ENCODE results near the gene MICALL1. TPM values are rescaled to one million over a fixed set of nuclear protein-coding genes. Genes with fewer than 3 reads are reported as not detected.
A peak's percentile ranks its signal among the peaks of the same experiment; 100 is the strongest.
"Not testable (repeated sequence)": the region's sequence is repeated elsewhere in the genome, so short reads cannot be mapped to it uniquely, and the experiment has no call there.

The MICALL1 gene
- polyA plus RNA-seq, 1 donor = 26.2 TPM

DNA sequence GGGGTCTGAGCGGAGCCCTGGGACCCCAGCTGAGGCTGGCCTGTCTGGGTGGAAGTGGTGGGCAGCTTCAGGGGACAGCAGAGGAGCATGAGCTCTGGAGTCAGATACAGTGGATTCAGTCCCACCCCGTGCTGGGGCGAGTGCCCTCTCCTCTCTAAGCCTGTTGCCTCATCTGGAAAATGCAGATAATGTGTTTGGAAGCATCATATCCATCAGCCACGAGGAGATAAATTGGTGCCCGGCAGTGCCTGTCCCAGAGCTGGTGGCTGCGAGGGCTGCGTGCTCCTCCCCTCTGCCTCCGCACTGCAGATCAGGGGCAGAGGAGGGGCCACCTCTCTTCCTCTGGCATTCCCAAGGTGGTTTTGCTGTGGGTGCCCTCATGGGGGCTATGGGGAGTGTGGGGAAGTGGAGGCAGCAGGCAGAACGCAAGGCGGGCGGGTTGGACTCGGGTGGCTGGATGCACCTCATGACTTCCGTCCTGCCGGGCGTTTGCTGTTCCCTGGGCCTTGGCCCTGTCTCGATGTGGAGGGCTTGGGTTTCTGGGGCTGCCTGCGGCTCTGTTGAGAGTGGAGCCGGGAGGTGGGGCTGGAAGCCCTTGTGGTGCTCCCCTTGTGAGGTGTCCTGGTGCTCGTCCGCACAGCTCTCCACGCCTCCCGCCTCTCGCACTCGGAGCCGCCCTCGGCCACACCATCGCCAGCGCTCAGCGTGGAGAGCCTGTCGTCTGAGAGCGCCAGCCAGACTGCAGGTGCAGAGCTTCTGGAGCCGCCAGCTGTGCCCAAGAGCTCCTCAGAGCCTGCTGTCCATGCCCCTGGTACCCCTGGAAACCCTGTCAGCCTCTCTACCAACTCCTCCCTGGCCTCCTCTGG, 20.9 kb downstream of the MICALL1 start:
- no peak for DNase-seq

DNA sequence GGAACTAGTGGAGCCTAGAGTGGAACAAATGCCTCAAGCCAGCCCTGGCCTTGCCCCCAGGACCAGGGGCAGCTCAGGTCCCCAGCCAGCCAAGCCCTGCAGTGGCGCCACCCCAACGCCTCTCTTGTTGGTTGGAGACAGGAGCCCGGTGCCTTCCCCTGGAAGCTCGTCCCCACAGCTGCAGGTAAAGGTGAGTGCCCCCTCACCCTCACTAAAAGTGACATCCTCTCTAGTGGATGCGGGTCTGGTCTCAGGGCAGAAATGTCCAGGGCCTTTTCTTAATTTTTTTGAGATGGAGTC, 21.5 kb downstream of the MICALL1 start:
- DNase-seq = no peak

DNA sequence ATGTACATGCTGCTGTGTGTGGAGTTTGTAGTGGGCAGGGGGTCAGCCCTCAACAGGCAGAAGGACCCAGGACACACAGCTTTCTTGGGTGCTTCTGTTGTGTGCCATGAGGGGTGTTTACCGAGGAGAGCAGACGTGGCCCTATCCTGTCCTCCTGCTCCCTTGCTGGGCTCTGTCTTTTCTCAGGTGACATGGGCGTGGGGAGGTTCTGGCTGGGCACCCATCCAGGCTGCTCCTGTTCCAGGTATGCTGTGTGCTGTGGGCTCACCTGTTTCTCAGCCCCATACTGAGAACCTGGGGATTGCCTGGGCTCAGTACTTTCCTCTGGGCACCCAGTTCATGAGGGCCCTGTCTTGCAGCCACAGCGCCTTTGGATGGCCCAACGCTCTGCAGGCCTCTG, 23.3 kb downstream of the MICALL1 start:
- DNase-seq = no peak

DNA sequence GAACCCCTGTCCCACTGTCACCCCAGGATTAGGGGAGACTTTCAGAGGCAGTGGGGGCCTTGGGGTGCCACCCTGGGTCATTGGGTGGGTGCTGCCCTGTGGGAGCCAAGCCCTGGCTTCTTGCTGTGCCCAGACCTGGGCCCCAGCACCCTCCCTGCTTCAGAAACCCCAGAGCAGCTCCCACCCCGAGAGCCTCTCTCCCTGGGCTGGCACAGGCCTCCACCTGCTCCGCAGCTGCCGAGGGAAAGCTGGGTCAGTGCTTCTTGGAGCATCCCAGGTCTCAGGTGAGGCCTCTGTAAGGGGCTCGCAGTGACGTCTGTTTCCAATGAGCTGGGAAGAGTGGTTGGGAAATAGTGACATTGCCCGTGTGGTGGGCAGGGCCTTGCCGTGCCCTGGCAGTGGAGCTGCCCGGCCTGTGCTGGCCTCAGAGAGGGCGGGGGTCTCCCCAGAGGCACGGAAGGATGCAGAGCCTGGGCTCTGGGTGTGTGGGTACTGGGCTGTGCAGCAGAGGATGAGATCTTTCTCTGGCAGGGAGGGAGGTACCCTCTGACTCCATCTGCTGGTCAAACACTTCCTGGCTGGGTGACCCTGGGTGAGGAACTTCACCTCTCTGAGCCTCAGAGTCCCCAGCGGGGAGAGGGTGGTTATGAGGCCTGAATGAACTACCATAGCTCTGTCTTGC, 24.3 kb downstream of the MICALL1 start:
- no peak for DNase-seq

DNA sequence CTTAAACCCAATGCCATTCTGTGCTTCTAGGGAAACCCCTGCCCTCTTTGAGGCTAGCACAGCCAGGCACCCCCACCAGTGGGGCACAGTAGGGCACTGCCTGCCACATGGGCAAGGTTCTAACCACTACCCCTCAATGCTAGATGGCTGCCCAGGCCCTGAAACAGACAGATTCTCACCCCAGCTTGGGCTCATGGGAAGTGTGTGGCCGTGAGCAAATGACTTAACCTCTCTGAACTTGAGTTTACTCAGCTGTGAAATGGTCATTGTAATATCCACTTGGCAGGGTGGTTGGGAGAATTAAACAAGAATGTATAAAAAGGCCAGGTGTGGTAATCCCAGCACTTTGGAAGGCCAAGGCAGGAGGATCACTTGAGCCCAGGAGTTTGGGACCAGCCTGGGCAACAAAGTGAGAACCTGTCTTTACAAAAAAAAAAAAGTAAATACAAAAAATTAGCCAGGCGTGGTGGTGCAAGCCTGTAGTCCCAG, 24.9 kb downstream of the MICALL1 start:
- no peak for DNase-seq

DNA sequence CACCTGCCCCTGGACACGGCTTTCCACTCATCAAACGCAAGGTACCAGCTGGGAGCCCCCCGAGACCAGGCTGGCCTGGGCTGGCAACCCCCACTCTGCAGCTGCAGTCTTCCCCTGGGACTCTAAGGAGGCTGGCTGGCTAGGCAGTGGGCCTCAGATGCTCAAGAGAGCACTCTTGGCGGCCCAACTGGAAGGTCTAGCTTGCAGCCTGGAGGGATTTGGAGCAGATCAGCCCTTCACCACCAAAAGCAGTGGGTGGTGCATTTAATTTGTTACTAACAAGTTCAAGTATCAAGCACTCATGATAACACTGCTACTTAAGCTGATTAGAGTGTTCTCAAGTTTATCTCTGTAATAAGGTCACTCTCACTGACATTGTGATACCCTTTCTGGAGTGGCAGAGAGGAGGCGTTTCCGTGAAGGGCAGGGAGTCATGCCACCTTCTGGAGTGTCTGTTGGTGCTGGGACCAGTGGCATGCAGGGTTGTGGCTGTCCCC, 25.8 kb downstream of the MICALL1 start:
- no peak for DNase-seq

DNA sequence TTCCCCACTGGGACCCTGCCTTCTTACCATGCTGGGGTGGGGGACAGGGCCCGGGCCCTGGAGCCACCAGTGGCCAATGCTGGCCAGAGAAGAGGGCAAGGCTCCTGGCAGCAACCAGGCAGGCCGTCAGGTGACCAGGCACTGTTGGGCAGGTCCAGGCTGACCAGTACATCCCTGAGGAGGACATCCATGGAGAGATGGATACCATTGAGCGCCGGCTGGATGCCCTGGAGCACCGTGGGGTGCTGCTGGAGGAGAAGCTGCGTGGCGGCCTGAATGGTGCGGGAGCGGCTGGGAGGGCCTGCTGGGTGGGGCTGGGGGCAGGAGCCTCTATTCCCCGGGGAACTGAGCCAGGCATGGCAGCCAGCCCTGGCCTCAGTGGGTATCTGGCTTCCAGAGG, 26.3 kb downstream of the MICALL1 start:
- DNase-seq = no peak

DNA sequence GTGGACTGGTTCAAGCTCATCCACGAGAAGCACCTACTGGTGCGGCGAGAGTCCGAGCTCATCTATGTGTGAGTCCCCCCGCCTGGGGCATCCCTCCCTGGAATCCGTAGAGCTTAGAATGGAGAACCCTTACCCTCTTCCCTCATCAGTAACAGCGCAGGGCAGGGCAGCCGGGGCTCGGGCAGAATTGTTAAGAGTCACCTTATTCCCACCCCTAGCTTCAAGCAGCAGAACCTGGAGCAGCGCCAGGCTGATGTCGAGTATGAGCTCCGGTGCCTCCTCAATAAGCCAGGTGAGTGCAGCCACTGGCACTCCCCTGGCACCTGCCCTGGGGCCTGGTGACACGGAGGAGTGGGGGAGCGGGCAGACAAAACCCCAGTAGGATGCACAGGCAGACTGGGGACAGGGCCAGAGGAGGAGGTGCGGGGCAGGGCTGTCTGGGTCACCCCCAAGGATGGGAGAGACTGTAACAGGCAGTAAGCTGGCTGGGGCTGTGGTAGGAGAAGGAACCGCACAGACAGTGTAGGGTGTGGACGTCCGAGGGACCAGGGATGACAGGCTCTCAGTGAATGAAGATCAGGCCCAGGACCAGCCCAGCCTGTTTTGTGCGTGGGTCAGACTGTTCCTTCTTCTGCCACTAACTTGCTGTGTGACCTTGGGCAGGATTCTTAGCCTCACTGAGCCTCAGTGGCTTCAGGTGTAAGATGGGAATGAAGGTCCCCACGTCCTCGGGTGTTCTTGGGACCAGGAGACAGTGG, 26.9 kb downstream of the MICALL1 start:
- no peak for DNase-seq

DNA sequence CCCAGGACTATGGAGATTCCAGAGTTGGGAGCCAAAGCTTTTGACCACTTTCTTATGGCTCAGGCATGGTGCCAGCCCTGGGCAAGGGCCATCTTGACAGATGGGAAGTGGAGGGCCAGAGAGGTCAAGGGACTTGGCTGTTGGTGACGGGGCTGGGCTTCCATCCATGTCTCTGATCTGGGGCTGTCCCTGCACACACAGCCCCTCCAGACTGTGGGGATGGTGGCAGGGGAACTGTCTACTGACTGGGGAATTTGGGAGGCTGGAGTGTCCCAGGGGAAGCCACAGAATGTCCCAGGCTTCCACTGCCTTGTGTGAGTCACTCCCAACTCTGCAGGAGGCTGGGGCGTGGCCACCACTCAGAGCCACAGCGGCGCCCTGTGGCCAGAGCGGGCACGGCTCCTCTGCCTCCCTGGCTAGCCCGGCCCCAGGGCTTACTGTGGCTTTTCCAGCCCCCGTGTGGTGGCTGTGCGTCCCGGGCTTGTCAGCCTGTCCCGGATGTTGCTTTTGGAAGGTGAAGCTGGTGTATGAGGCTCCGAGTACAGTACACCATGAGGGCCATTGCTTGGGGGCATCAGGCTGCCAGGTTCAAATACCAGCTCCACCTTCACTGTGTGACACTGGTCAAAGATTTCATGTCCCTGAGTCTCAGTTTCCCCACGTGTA, 27.7 kb downstream of the MICALL1 start:
- peak; percentile 80 for DNase-seq

DNA sequence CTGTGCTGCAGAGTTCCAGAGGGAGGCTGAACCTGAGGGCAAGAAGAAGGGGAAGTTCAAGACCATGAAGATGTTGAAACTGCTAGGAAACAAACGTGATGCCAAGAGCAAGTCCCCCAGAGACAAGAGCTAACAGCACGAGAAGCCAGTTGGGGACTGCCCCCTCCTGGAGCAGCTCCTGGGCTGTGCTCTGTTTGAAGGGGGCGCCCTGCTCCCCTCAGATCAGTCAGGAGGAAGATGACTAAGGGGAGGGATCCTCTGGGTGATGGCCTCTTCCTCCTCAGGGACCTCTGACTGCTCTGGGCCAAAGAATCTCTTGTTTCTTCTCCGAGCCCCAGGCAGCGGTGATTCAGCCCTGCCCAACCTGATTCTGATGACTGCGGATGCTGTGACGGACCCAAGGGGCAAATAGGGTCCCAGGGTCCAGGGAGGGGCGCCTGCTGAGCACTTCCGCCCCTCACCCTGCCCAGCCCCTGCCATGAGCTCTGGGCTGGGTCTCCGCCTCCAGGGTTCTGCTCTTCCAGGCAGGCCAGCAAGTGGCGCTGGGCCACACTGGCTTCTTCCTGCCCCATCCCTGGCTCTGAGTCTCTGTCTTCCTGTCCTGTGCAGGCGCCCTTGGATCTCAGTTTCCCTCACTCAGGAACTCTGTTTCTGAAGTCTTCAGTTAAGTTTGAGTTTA, 34.7 kb downstream of the MICALL1 start:
- DNase-seq = no peak

DNA sequence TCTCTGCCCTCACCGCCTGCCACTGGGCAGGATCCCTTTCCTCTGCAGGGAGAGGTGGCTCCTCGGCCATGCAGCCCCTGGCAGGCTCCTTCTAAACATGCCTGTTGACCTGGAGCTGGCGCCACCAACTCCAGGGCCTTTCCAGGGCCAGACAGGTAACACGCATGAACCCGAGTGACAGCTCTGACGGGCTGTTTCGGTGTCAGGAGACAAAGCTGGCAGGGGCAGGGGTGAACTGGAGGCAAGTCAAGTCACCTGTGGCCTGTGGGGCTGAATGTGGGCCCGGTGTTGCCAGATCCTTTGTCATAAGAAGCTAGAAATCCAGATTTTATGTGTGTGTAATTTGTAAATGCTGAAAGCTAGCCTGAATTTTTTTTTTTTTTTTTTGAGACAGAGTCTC, 36.0 kb downstream of the MICALL1 start:
- no peak for DNase-seq

DNA sequence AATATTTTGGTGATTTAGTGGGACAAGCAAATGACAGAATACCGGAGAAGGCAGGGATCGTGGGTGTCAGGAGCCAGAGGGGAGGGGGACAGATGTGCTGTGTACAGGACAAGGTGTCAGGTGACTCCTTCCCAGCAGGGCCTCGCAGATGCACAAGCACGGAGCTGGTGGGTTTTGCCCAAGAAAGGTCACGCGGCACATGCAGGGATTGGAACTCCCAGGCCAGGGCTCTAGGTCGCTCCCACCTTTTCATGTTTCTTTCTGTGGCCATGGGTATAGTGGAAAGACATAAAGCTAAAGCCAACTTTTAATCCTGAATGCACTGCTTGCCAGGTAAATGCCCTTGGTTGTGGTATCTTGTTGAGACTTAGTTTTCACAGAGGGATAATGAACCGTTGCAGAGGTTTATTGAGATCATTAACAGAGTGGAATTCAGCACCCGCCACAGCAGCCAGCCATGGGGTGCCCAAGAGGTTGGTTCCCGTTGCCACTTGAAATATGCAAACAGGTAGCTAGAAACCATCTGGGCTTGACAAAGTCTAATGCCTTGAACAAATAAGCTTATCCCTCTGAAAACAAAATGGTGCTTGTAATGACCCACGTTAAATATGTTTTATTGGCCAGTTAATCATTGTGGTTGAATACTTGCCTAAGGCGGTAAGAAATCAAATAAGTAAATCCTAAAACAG, 37.2 kb downstream of the MICALL1 start:
- DNase-seq = peak; percentile 45

DNA sequence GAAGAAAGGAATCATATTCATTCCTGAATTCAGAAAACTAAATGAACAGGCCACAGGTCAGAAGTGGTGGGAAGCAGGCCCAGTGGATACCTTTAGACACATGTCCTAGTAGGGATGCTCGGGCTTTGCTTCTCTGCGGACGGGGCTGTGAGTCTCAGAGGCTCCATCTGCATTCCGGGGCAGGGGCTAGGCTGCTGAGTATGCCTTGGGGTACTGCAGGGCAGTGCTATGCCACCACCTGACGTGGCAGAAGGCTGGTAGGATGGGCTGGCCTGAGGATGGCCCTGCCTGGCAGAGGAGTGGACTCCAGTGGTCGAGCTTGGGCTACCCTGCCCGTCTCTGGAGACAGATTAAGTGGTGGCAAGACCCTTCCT, 37.7 kb downstream of the MICALL1 start:
- DNase-seq = no peak

DNA sequence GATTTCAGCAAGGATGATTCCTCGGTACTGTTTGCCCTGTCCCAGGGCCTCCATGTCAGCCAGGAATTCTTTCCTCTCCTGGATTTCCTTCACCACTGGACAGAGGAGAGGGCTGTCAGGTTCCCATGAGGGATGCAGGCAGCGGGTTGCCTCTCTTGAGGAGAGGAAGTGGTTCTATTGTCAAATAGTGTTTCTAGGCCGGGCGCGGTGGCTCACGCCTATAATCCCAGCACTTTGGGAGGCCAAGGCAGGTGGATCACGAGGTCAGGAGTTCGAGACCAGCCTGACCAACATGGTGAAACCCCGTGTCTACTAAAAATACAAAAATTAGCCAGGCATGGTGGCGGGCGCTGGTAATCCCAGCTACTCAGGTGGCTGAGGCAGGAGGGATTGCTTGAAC, 38.3 kb downstream of the MICALL1 start:
- not testable (repeated sequence) for DNase-seq

DNA sequence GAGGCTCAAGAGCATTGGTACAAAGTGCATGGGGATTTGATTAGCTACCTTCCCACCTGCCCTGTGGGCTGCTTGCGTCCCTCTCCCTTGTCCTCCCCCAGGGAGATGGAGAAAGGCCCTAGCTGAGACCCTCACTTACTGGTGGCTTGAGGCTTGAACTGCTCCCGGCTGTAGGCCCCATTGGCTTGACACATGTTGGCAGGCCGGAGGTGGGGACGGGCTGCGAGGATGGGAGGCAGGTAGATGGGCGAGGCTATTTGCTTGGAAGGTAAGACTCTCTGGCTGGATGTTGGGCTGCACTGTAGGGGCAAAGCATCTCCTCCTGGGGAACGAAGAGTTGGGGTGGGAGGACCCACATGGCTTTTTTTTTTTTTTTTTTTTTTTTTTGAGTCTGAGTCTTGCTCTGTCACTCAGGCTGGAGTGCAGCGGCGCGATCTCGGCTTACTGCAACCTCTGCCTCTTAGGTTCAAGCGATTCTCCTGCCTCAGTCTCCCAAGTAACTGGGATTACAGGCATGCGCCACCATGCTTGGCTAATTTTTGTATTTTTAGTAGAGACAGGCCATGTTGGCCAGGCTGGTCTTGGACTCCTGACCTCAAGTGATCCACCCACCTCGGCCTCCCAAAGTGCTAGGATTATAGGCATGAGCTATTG, 41.2 kb downstream of the MICALL1 start:
- DNase-seq = not testable (repeated sequence)

DNA sequence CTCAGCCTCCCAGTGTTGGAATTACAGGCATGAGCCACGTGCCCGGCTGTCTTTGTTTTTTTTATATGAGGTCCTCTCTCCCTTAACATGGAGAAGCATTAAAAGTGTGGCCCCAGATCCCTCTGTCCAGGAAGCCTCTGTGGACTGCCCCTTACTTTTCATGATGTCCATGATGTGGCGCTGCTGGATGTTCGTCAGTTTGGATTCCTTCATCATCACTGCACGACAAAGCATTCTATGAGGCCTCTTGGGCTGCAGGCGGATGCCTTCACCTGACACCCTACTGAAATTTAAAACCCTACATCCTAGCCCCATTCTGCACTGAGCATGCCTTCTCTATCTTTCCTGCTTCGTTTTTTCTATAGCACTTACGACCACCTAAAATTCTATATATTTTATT, 45.2 kb downstream of the MICALL1 start:
- DNase-seq = no peak

DNA sequence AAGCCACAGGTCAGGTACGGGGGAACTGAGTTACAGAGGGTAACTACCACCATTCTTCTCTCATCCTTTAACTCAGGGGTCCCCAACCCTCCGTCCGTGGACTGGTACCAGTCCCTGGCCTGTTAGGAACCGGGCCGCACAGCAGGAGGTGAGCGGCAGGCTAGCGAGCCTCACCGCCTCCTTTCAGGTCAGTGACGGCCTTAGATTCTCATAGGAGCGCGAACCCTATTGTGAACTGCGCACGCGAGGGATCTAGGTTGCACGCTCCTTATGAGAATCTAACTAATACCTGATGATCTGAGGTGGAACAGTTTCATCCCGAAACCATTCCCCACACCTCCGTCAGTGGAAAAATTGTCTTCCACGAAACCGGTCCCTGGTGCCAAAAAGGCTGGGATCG, 46.5 kb downstream of the MICALL1 start:
- not testable (repeated sequence) for DNase-seq

DNA sequence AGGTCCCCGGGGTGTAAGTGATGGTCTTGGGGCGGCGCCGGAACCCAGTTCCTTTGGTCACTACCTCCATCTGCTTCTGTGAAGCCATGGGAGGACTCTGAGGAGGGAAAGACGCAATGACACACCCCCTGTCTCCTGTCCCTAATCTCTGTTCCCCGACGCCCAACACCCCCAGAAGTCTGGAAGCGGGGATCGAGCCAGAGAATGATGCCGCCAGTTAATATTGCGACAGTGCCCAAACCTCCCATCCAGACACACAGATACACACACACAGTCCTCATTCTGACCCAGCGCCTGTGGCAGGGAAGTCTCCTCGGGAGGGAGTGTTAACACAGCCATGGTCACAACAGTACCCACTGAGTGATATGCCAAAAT, 47.0 kb downstream of the MICALL1 start:
- DNase-seq = no peak

DNA sequence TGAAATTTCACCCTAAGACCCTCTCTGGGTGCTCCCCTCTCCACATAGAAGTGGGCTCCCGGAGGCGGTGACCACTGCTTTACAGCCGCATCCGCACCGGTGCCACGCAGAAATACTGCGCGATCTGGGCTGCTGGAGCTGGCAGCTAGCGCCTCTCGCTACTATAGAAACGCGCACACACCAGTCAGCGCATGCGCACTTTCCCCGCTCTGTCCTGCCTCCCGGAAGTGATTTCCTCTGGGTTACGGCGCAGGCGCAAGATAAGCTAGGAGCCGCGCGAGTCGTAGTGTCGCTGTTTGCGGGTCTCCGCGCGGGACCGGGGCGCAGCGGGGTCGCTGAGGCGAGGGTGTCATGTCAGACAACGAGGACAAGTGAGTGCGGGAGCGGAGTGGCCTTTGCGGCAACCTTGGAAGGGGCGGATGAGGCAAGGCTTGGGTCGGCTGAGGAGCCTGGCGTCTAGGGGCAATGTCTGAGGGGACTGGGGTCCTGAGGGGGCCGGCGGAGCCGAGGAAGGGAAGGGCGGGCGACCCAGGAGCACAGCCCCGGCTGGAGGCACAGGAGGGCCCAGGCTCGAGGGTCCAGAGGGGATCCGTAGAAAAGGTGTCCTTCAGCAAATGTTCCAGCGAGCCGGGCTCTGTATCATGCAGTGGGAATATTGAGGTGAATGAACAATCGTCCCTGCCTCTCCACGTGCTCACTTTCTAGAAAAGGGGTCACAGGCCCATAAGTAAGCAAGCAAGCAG, 47.5 kb downstream of the MICALL1 start, which contains the start of the genes C22orf23 and POLR2F:
C22orf23 (minus strand) TSS at position 165 of the 743 bp plus-strand sequence. CDS start 452 bp downstream, outside the sequence.
POLR2F (plus strand) TSS at position 263 of the 743 bp plus-strand sequence; CDS start at position 352, 89 bp downstream.
- DNase-seq = peak; percentile 96
